GM12878 (cell line): ENCODE results near the gene USP2. TPM values are rescaled to one million over a fixed set of nuclear protein-coding genes. Genes with fewer than 3 reads are reported as not detected.

Source experiments
- ATAC-seq: fragments of 200-7000 bp; cut with Tn5 transposase; 3 replicates; pipeline ENCODE4 v1.9.1; 2020; ENCODE audit warnings: mild to moderate bottlenecking, moderate library complexity
- BruUV-seq: library from RNA; stranded (reverse); fragments of 400-500 nt; replicated peaks from 2 replicates; lab custom pipeline; 2021; lab: Mats Ljungman, UMichigan
- CTCF ChIA-PET: fragments of 300-600 bp; sonication (Branson Sonifier 250); formaldehyde crosslinking; extraction: SDS; loops from one replicate; lab custom pipeline; 2021; ENCODE audit warnings: inconsistent platforms; lab: Yijun Ruan, JAX
- POLR2A ChIA-PET: fragments of 350-600 bp; formaldehyde crosslinking; extraction: SDS; loops from one replicate; lab custom pipeline; 2021; ENCODE audit warnings: inconsistent platforms; lab: Charles Lee
- RAD21 ChIA-PET: fragments of 300-600 bp; sonication (Branson Sonifier 250); formaldehyde crosslinking; loops from one replicate; lab custom pipeline; 2023; ENCODE audit warnings: antibody characterized with exemption; ENCODE audit not compliant: unreplicated experiment; lab: Charles Lee
- SMC1A ChIA-PET: fragments of 300-600 bp; sonication (Branson Sonifier 250); formaldehyde crosslinking; loops from one replicate; lab custom pipeline; 2023; ENCODE audit not compliant: unreplicated experiment, uncharacterized antibody; lab: Charles Lee
- DNase-seq: peaks from one replicate; pipeline ENCODE4 v3.0.0-alpha.2; 2011; ENCODE audit warnings: low read depth, low spot score
- FAIRE-seq: peaks from 3 replicates; lab custom pipeline; 2011; peaks lifted over from hg19 to GRCh38; lab: Jason Lieb, UNC
- H2AFZ ChIP-seq: 2 replicates; pipeline ENCODE4 v1.6.0; 2011; ENCODE audit warnings: low read depth, low read length, control low read depth; ENCODE audit not compliant: control insufficient read depth
- H3K27ac ChIP-seq: 2 replicates; pipeline ENCODE4 v1.5.1; 2011; ENCODE audit warnings: control low read depth; ENCODE audit not compliant: control insufficient read depth, insufficient read depth
- H3K27me3 ChIP-seq, 2 experiments: replicated peaks in 1 of 2; 2 replicates each; pipeline versions ENCODE4 v1.6.0 to v1.6.1; 2011; ENCODE audit warnings: low read length in 1 of 2; ENCODE audit not compliant: control insufficient read depth in 2 of 2, insufficient read depth in 2 of 2
- H3K36me3 ChIP-seq, 2 experiments: 2 replicates each; pipeline ENCODE4 v1.5.1; 2011; ENCODE audit warnings: low read length in 1 of 2; ENCODE audit not compliant: control insufficient read depth in 2 of 2, insufficient read depth in 2 of 2
- H3K4me1 ChIP-seq: 2 replicates; pipeline ENCODE4 v1.6.1; 2011; ENCODE audit warnings: mild to moderate bottlenecking, low read length, moderate library complexity, mixed read lengths; ENCODE audit not compliant: control insufficient read depth, insufficient read depth
- H3K4me2 ChIP-seq: 2 replicates; pipeline ENCODE4 v1.6.0; 2011; ENCODE audit warnings: control low read depth; ENCODE audit not compliant: control insufficient read depth, insufficient read depth
- H3K4me3 ChIP-seq: fragments of 200-600 bp; sonication (generic); 2 replicates; pipeline ENCODE4 v1.5.1; 2016
- H3K79me2 ChIP-seq: 2 replicates; pipeline ENCODE4 v1.6.0; 2011; ENCODE audit warnings: low read length; ENCODE audit not compliant: control insufficient read depth, insufficient read depth
- H3K9ac ChIP-seq: 2 replicates; pipeline ENCODE4 v1.8.0; 2011; ENCODE audit warnings: low read length, control low read depth, mixed read lengths; ENCODE audit not compliant: control insufficient read depth, insufficient read depth
- H3K9me3 ChIP-seq: replicated peaks from 3 replicates; pipeline ENCODE4 v1.5.1; 2011; ENCODE audit warnings: mild to moderate bottlenecking, low read length; ENCODE audit not compliant: control insufficient read depth, insufficient read depth
- H4K20me1 ChIP-seq: 2 replicates; pipeline ENCODE4 v1.6.0; 2011; ENCODE audit not compliant: control insufficient read depth, insufficient read depth
- CEBPB ChIP-seq, 2 experiments: fragments of 150-350 bp in 1 of 2; IDR thresholded peaks; 2 replicates each; pipeline ENCODE4 v1.6.1; 2012 to 2014; ENCODE audit warnings: low read depth in 2 of 2, low read length in 2 of 2, borderline replicate concordance in 1 of 2, inconsistent platforms in 1 of 2
- CTCF ChIP-seq, 3 experiments: IDR thresholded peaks in 2 of 3; conservative IDR thresholded peaks in 1 of 3; 2 replicates each; pipeline ENCODE4 v1.5.1; 2011; ENCODE audit warnings: low read depth in 3 of 3, low read length in 3 of 3, mild to moderate bottlenecking in 3 of 3, control low read depth in 2 of 3, moderate library complexity in 2 of 3, inconsistent platforms in 1 of 3, mixed read lengths in 1 of 3; ENCODE audit not compliant: control insufficient read depth in 2 of 3, insufficient read depth in 1 of 3; ENCODE audit errors: extremely low read depth in 1 of 3
- EGR1 ChIP-seq, 2 experiments: IDR thresholded peaks; 1 replicate in 1 of 2; 2 replicates in 1 of 2; pipeline ENCODE4 v1.6.1; 2011 to 2012; ENCODE audit warnings: low read depth in 2 of 2, low read length in 2 of 2, borderline replicate concordance in 1 of 2, mild to moderate bottlenecking in 1 of 2, moderate library complexity in 1 of 2
- HCFC1 ChIP-seq: fragments of 150-350 bp; IDR thresholded peaks from 2 replicates; pipeline ENCODE4 v1.6.1; 2014; ENCODE audit warnings: low read length
- NFXL1 ChIP-seq: fragments of 450-650 bp; IDR thresholded peaks from 2 replicates; pipeline ENCODE4 v1.6.1; 2017; ENCODE audit warnings: antibody characterized with exemption, mild to moderate bottlenecking, borderline replicate concordance
- NFYB ChIP-seq: IDR thresholded peaks from 2 replicates; pipeline ENCODE4 v1.6.1; 2011; ENCODE audit warnings: low read depth, mild to moderate bottlenecking, low read length, improper control_type of control experiment, moderate library complexity; ENCODE audit not compliant: insufficient read depth
- RAD21 ChIP-seq: IDR thresholded peaks from 2 replicates; pipeline ENCODE4 v1.6.1; 2011; ENCODE audit warnings: mild to moderate bottlenecking, low read depth, low read length, moderate library complexity; ENCODE audit not compliant: insufficient read depth
- STAT1 ChIP-seq: fragments of 450-650 bp; conservative IDR thresholded peaks from 2 replicates; pipeline ENCODE4 v1.6.1; 2014; ENCODE audit warnings: antibody characterized with exemption, mild to moderate bottlenecking
- SUPT20H ChIP-seq: IDR thresholded peaks from 2 replicates; pipeline ENCODE4 v1.6.1; 2011; ENCODE audit warnings: low read depth, mild to moderate bottlenecking, low read length, moderate library complexity, borderline replicate concordance; ENCODE audit not compliant: control insufficient read depth
- SUZ12 ChIP-seq: fragments of 200-600 bp; sonication (generic); IDR thresholded peaks from one replicate; pipeline ENCODE4 v1.6.1; 2018; ENCODE audit warnings: antibody characterized with exemption, mild to moderate bottlenecking; ENCODE audit not compliant: unreplicated experiment
- ZNF384 ChIP-seq: IDR thresholded peaks from 2 replicates; pipeline ENCODE4 v1.6.1; 2012; ENCODE audit warnings: low read depth, mild to moderate bottlenecking, low read length, improper control_type of control experiment, borderline replicate concordance
- ZNF592 ChIP-seq: fragments of 450-650 bp; IDR thresholded peaks from 2 replicates; pipeline ENCODE4 v1.6.1; 2017; ENCODE audit warnings: mild to moderate bottlenecking, moderate library complexity
- ZZZ3 ChIP-seq: IDR thresholded peaks from 2 replicates; pipeline ENCODE4 v1.6.1; 2011; ENCODE audit warnings: low read depth; ENCODE audit not compliant: control insufficient read depth, insufficient read length
- WGBS: methylation state at CpG from one replicate; pipeline ENCODE4 v1.1.6; 2016; ENCODE audit warnings: low lambda C conversion rate; ENCODE audit not compliant: insufficient replicate concordance, insufficient coverage; ENCODE audit errors: missing lambda C conversion rate; 5-methylcytosine and 5-hydroxymethylcytosine counted together
- in situ Hi-C: fragments of 300-500 bp; cut with MboI; formaldehyde crosslinking; loops from 9 replicates; pipeline ENCODE4 v1.14.3; 2018; ENCODE audit warnings: mixed read lengths
- intact Hi-C: fragments of 100-400 bp; cut with micrococcal nuclease; formaldehyde crosslinking; loops from one replicate; pipeline ENCODE4 v1.14.2; 2022; ENCODE audit not compliant: unreplicated experiment
- polyA plus RNA-seq, 11 experiments: library from polyadenylated mRNA; depleted of rRNA in 4 of 11; unstranded in 6 of 11; stranded (reverse) in 5 of 11; fragments of >200 nt; fragmentation: Nextera tagmentation in 4 of 11; fragmentation: Illumina TruSeq in 1 of 11; extraction: Ambion mirVana in 4 of 11; extraction: Trizol in 1 of 11; gene quantifications; 1 replicate in 1 of 11; 2 replicates in 10 of 11; pipeline versions ENCODE4 v1.2.1 to v1.2.3, GENCODE V29; 2011 to 2016; ENCODE audit warnings: inconsistent platforms in 2 of 11, missing spikeins in 2 of 11, low read depth in 1 of 11
- total RNA-seq, 4 experiments: library from RNA; depleted of rRNA in 3 of 4; stranded (reverse); fragments of >200 nt in 3 of 4; fragmentation: Illumina TruSeq in 1 of 4; extraction: Trizol in 1 of 4; gene quantifications; 2 replicates each; pipeline versions ENCODE4 v1.2.1 to v1.2.3, GENCODE V29; 2013 to 2021
- TF ChIP-seq, protein P1 (sequence below): fragments of 450-650 bp; formaldehyde crosslinking; IDR thresholded peaks from 2 replicates; pipeline ENCODE4 v1.4.0; 2020; ENCODE audit warnings: mild to moderate bottlenecking, moderate library complexity

The USP2 gene
- total and polyA plus RNA-seq, 10 of the 15 experiments (the other 5 are each of a cell fraction or from before 2014, with no cell fraction given): 0.03 to 0.13 (median 0.06) TPM; not detected in 4

GRCh38 chr11:119420631-119421030 is 39.1 kb upstream of the USP2 start:
- no peak for FAIRE-seq
- SMC1A ChIA-PET: no interaction called here
- TF ChIP-seq HCFC1 (no peak), ZNF384 (no peak), STAT1 (no peak), CTCF (IDR thresholded peaks at IDR 0.05 in 2 of 3, conservative IDR thresholded peaks at IDR 0.05 in 1 of 3; ENCODE audit: control insufficient read depth in 2 of 3, extremely low read depth in 1 of 3, insufficient read depth in 1 of 3, low read depth in 3 of 3, low read length in 3 of 3) (no peak), ZNF592 (no peak), SUPT20H (no peak), SUZ12 (no peak), NFYB (no peak), CEBPB (IDR thresholded peaks at IDR 0.05; ENCODE audit: borderline replicate concordance in 1 of 2, low read depth in 2 of 2, low read length in 2 of 2) (no peak), EGR1 (IDR thresholded peaks at IDR 0.05; ENCODE audit: borderline replicate concordance in 1 of 2, low read depth in 2 of 2, low read length in 2 of 2) (no peak), NFXL1 (no peak), RAD21 (no peak), ZZZ3 (no peak)
- TF ChIP-seq, protein P1, sequence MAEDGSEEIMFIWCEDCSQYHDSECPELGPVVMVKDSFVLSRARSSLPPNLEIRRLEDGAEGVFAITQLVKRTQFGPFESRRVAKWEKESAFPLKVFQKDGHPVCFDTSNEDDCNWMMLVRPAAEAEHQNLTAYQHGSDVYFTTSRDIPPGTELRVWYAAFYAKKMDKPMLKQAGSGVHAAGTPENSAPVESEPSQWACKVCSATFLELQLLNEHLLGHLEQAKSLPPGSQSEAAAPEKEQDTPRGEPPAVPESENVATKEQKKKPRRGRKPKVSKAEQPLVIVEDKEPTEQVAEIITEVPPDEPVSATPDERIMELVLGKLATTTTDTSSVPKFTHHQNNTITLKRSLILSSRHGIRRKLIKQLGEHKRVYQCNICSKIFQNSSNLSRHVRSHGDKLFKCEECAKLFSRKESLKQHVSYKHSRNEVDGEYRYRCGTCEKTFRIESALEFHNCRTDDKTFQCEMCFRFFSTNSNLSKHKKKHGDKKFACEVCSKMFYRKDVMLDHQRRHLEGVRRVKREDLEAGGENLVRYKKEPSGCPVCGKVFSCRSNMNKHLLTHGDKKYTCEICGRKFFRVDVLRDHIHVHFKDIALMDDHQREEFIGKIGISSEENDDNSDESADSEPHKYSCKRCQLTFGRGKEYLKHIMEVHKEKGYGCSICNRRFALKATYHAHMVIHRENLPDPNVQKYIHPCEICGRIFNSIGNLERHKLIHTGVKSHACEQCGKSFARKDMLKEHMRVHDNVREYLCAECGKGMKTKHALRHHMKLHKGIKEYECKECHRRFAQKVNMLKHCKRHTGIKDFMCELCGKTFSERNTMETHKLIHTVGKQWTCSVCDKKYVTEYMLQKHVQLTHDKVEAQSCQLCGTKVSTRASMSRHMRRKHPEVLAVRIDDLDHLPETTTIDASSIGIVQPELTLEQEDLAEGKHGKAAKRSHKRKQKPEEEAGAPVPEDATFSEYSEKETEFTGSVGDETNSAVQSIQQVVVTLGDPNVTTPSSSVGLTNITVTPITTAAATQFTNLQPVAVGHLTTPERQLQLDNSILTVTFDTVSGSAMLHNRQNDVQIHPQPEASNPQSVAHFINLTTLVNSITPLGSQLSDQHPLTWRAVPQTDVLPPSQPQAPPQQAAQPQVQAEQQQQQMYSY: no peak

More at GRCh38 chr11:119420631-119421030, 39.1 kb upstream of the USP2 start:
- in situ Hi-C loops: no loop called here
- Histone ChIP-seq H3K4me3 (no peak overlapping the region), H3K36me3 (no peaks in the 10 kb centered on the region), H3K27ac (no peak overlapping the region), H2AFZ (no peak overlapping the region), H3K27me3 (peaks cover 0 to 16% of the 10 kb centered on the region in 2 experiments; a peak in 3 of 4 replicates), H3K9ac (no peak overlapping the region), H3K4me2 (no peak overlapping the region; the same call in 1 of the 2 replicates), H3K9me3 (no peaks in the 10 kb centered on the region), H3K79me2 (no peaks in the 10 kb centered on the region), H4K20me1 (no peaks in the 10 kb centered on the region), H3K4me1 (peaks cover 8% of the 10 kb centered on the region; the same call in 1 of the 2 replicates)
- 57% methylated on average over 8 of the region's 8 CpGs for WGBS
- RAD21 ChIA-PET: no interaction called here
- BruUV-seq: no TSS peak
- DNase-seq: no peak
- CTCF ChIA-PET: no interaction called here
- ATAC-seq: no peak
- intact Hi-C loops: no loop called here
- POLR2A ChIA-PET: interaction anchor here (1.3 kb wide), 1 partner anchor 12 kb away, joined by 4 read pairs; no protein-coding TSS in a partner anchor
